Ectodermal cell (in vitro differentiated cells): Measurements from ENCODE around the gene TAS1R3.

ENCODE experiments used
- H3K27ac ChIP-seq: 2 replicates; pipeline ENCODE4 v1.7.0; 2013; ENCODE audit warnings: mild to moderate bottlenecking, low read depth, low read length; ENCODE audit not compliant: insufficient read depth, poor library complexity, severe bottlenecking
- H3K27me3 ChIP-seq: 2 replicates; pipeline ENCODE4 v1.7.0; 2013; ENCODE audit warnings: mild to moderate bottlenecking, low read length; ENCODE audit not compliant: insufficient read depth, control insufficient read depth, poor library complexity, severe bottlenecking
- H3K36me3 ChIP-seq: one replicate; pipeline ENCODE4 v1.7.0; 2013; ENCODE audit warnings: low read length; ENCODE audit not compliant: control insufficient read depth, insufficient read depth
- H3K4me1 ChIP-seq: one replicate; pipeline ENCODE4 v1.7.0; 2013; ENCODE audit warnings: low read length; ENCODE audit not compliant: control insufficient read depth, insufficient read depth
- H3K4me3 ChIP-seq: 2 replicates; pipeline ENCODE4 v1.7.0; 2013; ENCODE audit warnings: low read depth, low read length, control low read depth; ENCODE audit not compliant: insufficient read depth
- H3K9me3 ChIP-seq: 2 replicates; pipeline ENCODE4 v1.7.0; 2013; ENCODE audit warnings: mild to moderate bottlenecking, low read length, moderate library complexity; ENCODE audit not compliant: control insufficient read depth
- WGBS, 2 experiments: methylation state at CpG; one replicate each; pipeline ENCODE4 v1.1.7; 2013; ENCODE audit warnings: missing lambda C conversion rate in 2 of 2; 5-methylcytosine and 5-hydroxymethylcytosine counted together

The TAS1R3 gene

GRCh38 chr1:1373815-1374588 is 42.9 kb downstream of the TAS1R3 start:
- H3K36me3 ChIP-seq, result peaks cover 4% of the 10 kb centered on the region
- H3K27ac ChIP-seq, result no peak overlapping the region
- H3K27me3 ChIP-seq, result no peaks in the 10 kb centered on the region
- H3K4me1 ChIP-seq, result peaks cover 5% of the 10 kb centered on the region
- 61 to 62% methylated on average over 52 of the region's 52 CpGs for WGBS, 2 experiments
- H3K4me3 ChIP-seq, result peak overlapping the region; percentile 98
- H3K9me3 ChIP-seq, result no peaks in the 10 kb centered on the region

GRCh38 chr1:1374589-1374928 is 43.5 kb downstream of the TAS1R3 start:
- Histone ChIP-seq H3K4me3 (peak overlapping the region; percentile 98), H3K27me3 (no peaks in the 10 kb centered on the region), H3K27ac (peak overlapping the region; percentile 80), H3K4me1 (peaks cover 5% of the 10 kb centered on the region), H3K36me3 (peaks cover 4% of the 10 kb centered on the region), H3K9me3 (no peaks in the 10 kb centered on the region)
- 1% methylated on average over 24 of the region's 24 CpGs for WGBS, 2 experiments

GRCh38 chr1:1374929-1375662 is 44.0 kb downstream of the TAS1R3 start, which contains the start of gene AURKAIP1:
Gene AURKAIP1, minus strand, starts transcription at chr1:1375207. Its CDS starts 451 bp downstream, at chr1:1374756.
- WGBS, 2 experiments, result 0% methylated on average over 85 of the region's 85 CpGs
- H3K27ac ChIP-seq, result peak within 1 kb of the TSS; percentile 80

GRCh38 chr1:1376551-1377226 is 45.6 kb downstream of the TAS1R3 start:
- WGBS, 2 experiments, result 94 to 95% methylated on average over 10 of the region's 10 CpGs
- no peaks in the 10 kb centered on the region for H3K9me3 ChIP-seq
- no peak overlapping the region for H3K4me3 ChIP-seq
- H3K27me3 ChIP-seq, result no peaks in the 10 kb centered on the region
- no peak overlapping the region for H3K27ac ChIP-seq
- peaks cover 5% of the 10 kb centered on the region for H3K4me1 ChIP-seq
- peaks cover 4% of the 10 kb centered on the region for H3K36me3 ChIP-seq

More at GRCh38 chr1:1374929-1375662, 44.0 kb downstream of the TAS1R3 start, which contains the start of gene AURKAIP1:
- Histone ChIP-seq H3K4me1 (peaks cover 5% of the 10 kb centered on the region), H3K36me3 (peaks cover 4% of the 10 kb centered on the region), H3K27me3 (no peaks in the 10 kb centered on the region), H3K9me3 (no peaks in the 10 kb centered on the region), H3K4me3 (peak within 1 kb of the TSS; percentile 98)

- Histone ChIP-seq H3K27ac (no peak overlapping the region), H3K4me3 (no peak overlapping the region), H3K36me3 (peaks cover 4% of the 10 kb centered on the region), H3K4me1 (peaks cover 5% of the 10 kb centered on the region), H3K9me3 (no peaks in the 10 kb centered on the region), H3K27me3 (no peaks in the 10 kb centered on the region)
- 94 to 96% methylated on average over 14 to 15 of the region's 16 CpGs for WGBS, 2 experiments
Measured at GRCh38 chr1:1377540-1378205, 46.6 kb downstream of the TAS1R3 start.

GRCh38 chr1:1380860-1381259 is 49.8 kb downstream of the TAS1R3 start:
- no peak overlapping the region for H3K27ac ChIP-seq
- peaks cover 4% of the 10 kb centered on the region for H3K36me3 ChIP-seq
- 94 to 95% methylated on average over 16 of the region's 16 CpGs for WGBS, 2 experiments
- H3K4me3 ChIP-seq, result no peak overlapping the region
- no peaks in the 10 kb centered on the region for H3K9me3 ChIP-seq
- H3K4me1 ChIP-seq, result no peaks in the 10 kb centered on the region
- no peaks in the 10 kb centered on the region for H3K27me3 ChIP-seq

GRCh38 chr1:1381294-1381693 is 50.2 kb downstream of the TAS1R3 start:
- Histone ChIP-seq H3K27me3 (no peaks in the 10 kb centered on the region), H3K4me1 (no peaks in the 10 kb centered on the region), H3K36me3 (peaks cover 9% of the 10 kb centered on the region), H3K4me3 (no peak overlapping the region), H3K27ac (no peak overlapping the region), H3K9me3 (no peaks in the 10 kb centered on the region)
- WGBS, 2 experiments, result 83 to 84% methylated on average over 8 of the region's 8 CpGs
